NCI-H2171 (cell line): ENCODE measurements around the gene ERCC8.

Experiments
- DNase-seq: peaks from one replicate; lab custom pipeline; 2025; lab: John Stamatoyannopoulos, UW

Gene ERCC8

GRCh38 chr5:60833520-60833919, 111.3 kb downstream of the ERCC8 start:
- DNase-seq: no peak

- no peak for DNase-seq
Observed at GRCh38 chr5:60830581-60831127, 114.2 kb downstream of the ERCC8 start.

- DNase-seq: no peak
Observed at GRCh38 chr5:60829490-60830266, 115.2 kb downstream of the ERCC8 start.

GRCh38 chr5:60827201-60827600, 117.7 kb downstream of the ERCC8 start:
- DNase-seq: no peak

GRCh38 chr5:60826653-60827052, 118.2 kb downstream of the ERCC8 start:
- no peak for DNase-seq
